H1 (cell line): ENCODE results near the gene TPBGL. TPM values are rescaled to one million over a fixed set of nuclear protein-coding genes. Genes with fewer than 3 reads are reported as not detected.

Source experiments
- CTCF ChIA-PET: fragments of 300-600 bp; sonication (Branson Sonifier 250); formaldehyde crosslinking; loops from one replicate; lab custom pipeline; 2021; ENCODE audit not compliant: partially characterized antibody; lab: Charles Lee
- POLR2A ChIA-PET: fragments of 300-600 bp; sonication (Branson Sonifier 250); formaldehyde crosslinking; loops from one replicate; lab custom pipeline; 2021; ENCODE audit warnings: inconsistent platforms; ENCODE audit not compliant: partially characterized antibody; lab: Charles Lee
- DNase-seq, 2 experiments: peaks; one replicate each; pipeline versions ENCODE4 v3.0.0 to v3.0.0-alpha.2; 2010 to 2022; ENCODE audit warnings: low spot score in 2 of 2, low read depth in 1 of 2, mixed read lengths in 1 of 2
- FAIRE-seq: peaks from 2 replicates; lab custom pipeline; 2011; peaks lifted over from hg19 to GRCh38; lab: Jason Lieb, UNC
- H2AFZ ChIP-seq: 2 replicates; pipeline ENCODE4 v1.8.1; 2012; ENCODE audit warnings: low read length, inconsistent platforms
- H2AK5ac ChIP-seq: 2 replicates; pipeline ENCODE4 v1.6.1; 2013; ENCODE audit warnings: low read depth, low read length
- H2BK120ac ChIP-seq: replicated peaks from 2 replicates; pipeline ENCODE3; 2013; ENCODE audit warnings: low read depth, low read length, inconsistent platforms
- H2BK12ac ChIP-seq: 2 replicates; pipeline ENCODE4 v1.6.1; 2013; ENCODE audit warnings: low read depth, low read length
- H2BK15ac ChIP-seq: 2 replicates; pipeline ENCODE4 v1.6.1; 2013; ENCODE audit warnings: low read length
- H2BK20ac ChIP-seq: 2 replicates; pipeline ENCODE4 v1.6.1; 2013; ENCODE audit warnings: low read length
- H2BK5ac ChIP-seq: 2 replicates; pipeline ENCODE4 v1.6.1; 2013; ENCODE audit warnings: low read depth, low read length
- H3K14ac ChIP-seq: 2 replicates; pipeline ENCODE4 v1.6.1; 2013; ENCODE audit warnings: inconsistent platforms; ENCODE audit not compliant: insufficient read length
- H3K18ac ChIP-seq: 2 replicates; pipeline ENCODE4 v1.6.1; 2013; ENCODE audit warnings: low read length; ENCODE audit errors: extremely low read depth
- H3K23ac ChIP-seq: 2 replicates; pipeline ENCODE4 v1.6.1; 2013; ENCODE audit warnings: inconsistent platforms; ENCODE audit not compliant: insufficient read length
- H3K23me2 ChIP-seq: 2 replicates; pipeline ENCODE4 v1.6.1; 2013; ENCODE audit warnings: low read depth, low read length
- H3K27ac ChIP-seq: 2 replicates; pipeline ENCODE4 v1.6.1; 2011; ENCODE audit warnings: low read depth, low read length, inconsistent platforms
- H3K27me3 ChIP-seq, 4 experiments: replicated peaks in 1 of 4; 1 replicate in 1 of 4; 2 replicates in 3 of 4; pipeline versions ENCODE4 v1.6.1 to v1.8.1; 2011 to 2013; ENCODE audit warnings: low read length in 3 of 4, mild to moderate bottlenecking in 3 of 4, inconsistent platforms in 2 of 4, mixed read lengths in 2 of 4, moderate library complexity in 1 of 4; ENCODE audit not compliant: control insufficient read depth in 3 of 4, insufficient read depth in 3 of 4; ENCODE audit errors: extremely low read depth in 1 of 4
- H3K36me3 ChIP-seq, 4 experiments: 2 replicates each; pipeline versions ENCODE4 v1.6.1 to v1.8.1; 2011 to 2013; ENCODE audit warnings: mild to moderate bottlenecking in 4 of 4, low read length in 3 of 4, moderate library complexity in 2 of 4, control low read depth in 1 of 4, inconsistent platforms in 1 of 4; ENCODE audit not compliant: insufficient read depth in 4 of 4, control insufficient read depth in 2 of 4
- H3K4ac ChIP-seq: replicated peaks from 2 replicates; pipeline ENCODE3; 2013; ENCODE audit warnings: low read length, low read depth, mixed read lengths, inconsistent platforms; ENCODE audit not compliant: insufficient read length
- H3K4me1 ChIP-seq, 4 experiments: replicated peaks in 1 of 4; 1 replicate in 1 of 4; 2 replicates in 3 of 4; pipeline versions ENCODE4 v1.6.1 to v1.8.1; 2011 to 2013; ENCODE audit warnings: low read length in 3 of 4, inconsistent platforms in 2 of 4, mixed read lengths in 1 of 4; ENCODE audit not compliant: insufficient read depth in 4 of 4, control insufficient read depth in 3 of 4
- H3K4me2 ChIP-seq, 2 experiments: 2 replicates each; pipeline versions ENCODE4 v1.6.1 to v1.8.1; 2011 to 2013; ENCODE audit warnings: low read depth in 2 of 2, low read length in 2 of 2, control low read depth in 1 of 2, inconsistent platforms in 1 of 2, mild to moderate bottlenecking in 1 of 2; ENCODE audit not compliant: insufficient read depth in 1 of 2
- H3K4me3 ChIP-seq, 4 experiments: fragments of 200-600, 300-600 bp in 1 of 4; sonication (generic), shearing (Covaris generic), sonication (Bioruptor Twin) in 1 of 4; 2 replicates each; pipeline versions ENCODE4 v1.5.1 to v1.8.1; 2011 to 2016; ENCODE audit warnings: low read length in 4 of 4, low read depth in 3 of 4, control low read depth in 2 of 4, inconsistent platforms in 2 of 4, mild to moderate bottlenecking in 2 of 4, mixed read lengths in 1 of 4, moderate library complexity in 1 of 4; ENCODE audit not compliant: insufficient read depth in 2 of 4; ENCODE audit errors: extremely low read depth in 1 of 4
- H3K56ac ChIP-seq: replicated peaks from 2 replicates; pipeline ENCODE3; 2013; ENCODE audit warnings: low read depth, mild to moderate bottlenecking, mixed read lengths, low read length, inconsistent platforms; ENCODE audit not compliant: insufficient read length
- H3K79me1 ChIP-seq: 2 replicates; pipeline ENCODE4 v1.6.1; 2013; ENCODE audit warnings: low read depth, low read length, control low read depth
- H3K79me2 ChIP-seq, 2 experiments: 2 replicates each; pipeline versions ENCODE4 v1.6.1 to v1.8.1; 2012 to 2013; ENCODE audit warnings: low read length in 2 of 2, mild to moderate bottlenecking in 2 of 2, inconsistent platforms in 1 of 2; ENCODE audit not compliant: insufficient read depth in 2 of 2, control insufficient read depth in 1 of 2
- H3K9ac ChIP-seq, 4 experiments: replicated peaks in 1 of 4; 1 replicate in 1 of 4; 2 replicates in 3 of 4; pipeline versions ENCODE4 v1.6.1 to v1.8.1; 2011 to 2013; ENCODE audit warnings: low read depth in 3 of 4, low read length in 3 of 4, control low read depth in 2 of 4, mild to moderate bottlenecking in 2 of 4, moderate library complexity in 2 of 4, inconsistent platforms in 1 of 4; ENCODE audit errors: extremely low read depth in 1 of 4
- H3K9me3 ChIP-seq, 2 experiments: 2 replicates each; pipeline versions ENCODE4 v1.6.1 to v1.8.1; 2012 to 2013; ENCODE audit warnings: mild to moderate bottlenecking in 2 of 2, moderate library complexity in 2 of 2, control low read depth in 1 of 2, inconsistent platforms in 1 of 2, low read depth in 1 of 2, low read length in 1 of 2, mixed read lengths in 1 of 2; ENCODE audit not compliant: insufficient read depth in 2 of 2
- H4K20me1 ChIP-seq, 2 experiments: replicated peaks in 1 of 2; 2 replicates each; pipeline versions ENCODE3 to v1.8.1; 2011 to 2013; ENCODE audit warnings: inconsistent platforms in 2 of 2, low read length in 2 of 2, mild to moderate bottlenecking in 1 of 2; ENCODE audit not compliant: insufficient read depth in 2 of 2, control insufficient read depth in 1 of 2
- H4K5ac ChIP-seq: 2 replicates; pipeline ENCODE4 v1.6.1; 2013; ENCODE audit warnings: low read length, low read depth, mixed read lengths, inconsistent platforms; ENCODE audit not compliant: insufficient read length
- H4K8ac ChIP-seq: 2 replicates; pipeline ENCODE4 v1.8.0; 2013; ENCODE audit warnings: mild to moderate bottlenecking, moderate library complexity, low read length, inconsistent platforms; ENCODE audit not compliant: insufficient read depth; ENCODE audit errors: extremely low read depth
- H4K91ac ChIP-seq: replicated peaks from 2 replicates; pipeline ENCODE3; 2013; ENCODE audit warnings: low read length, mixed read lengths, inconsistent platforms; ENCODE audit not compliant: insufficient read length
- ATF2 ChIP-seq: IDR thresholded peaks from 2 replicates; pipeline ENCODE4 v1.6.1; 2012; ENCODE audit warnings: low read length, inconsistent platforms
- CBX5 ChIP-seq: fragments of 300-800, 300-1000 bp; sonication (generic); IDR thresholded peaks from 2 replicates; pipeline ENCODE4 v1.7.1; 2016; ENCODE audit warnings: antibody characterized with exemption, low read length, low read depth
- CREB1 ChIP-seq: IDR thresholded peaks from 2 replicates; pipeline ENCODE4 v1.6.1; 2012; ENCODE audit warnings: inconsistent platforms
- NANOG ChIP-seq: IDR thresholded peaks from 2 replicates; pipeline ENCODE4 v1.6.1; 2011; ENCODE audit warnings: low read length, low read depth, mild to moderate bottlenecking, inconsistent platforms; ENCODE audit not compliant: insufficient read depth, poor library complexity, severe bottlenecking
- POLR2A ChIP-seq, 2 experiments: IDR thresholded peaks; 1 replicate in 1 of 2; 2 replicates in 1 of 2; pipeline ENCODE4 v1.6.1; 2011; ENCODE audit warnings: low read depth in 2 of 2, low read length in 2 of 2, mild to moderate bottlenecking in 2 of 2; ENCODE audit errors: control extremely low read depth in 1 of 2
- POU5F1 ChIP-seq: IDR thresholded peaks from 2 replicates; pipeline ENCODE4 v1.6.1; 2011; ENCODE audit warnings: low read depth, mild to moderate bottlenecking, low read length, moderate library complexity
- SIRT6 ChIP-seq: IDR thresholded peaks from one replicate; pipeline ENCODE4 v1.7.1; 2012; ENCODE audit warnings: low read length, inconsistent platforms
- SP2 ChIP-seq: IDR thresholded peaks from 2 replicates; pipeline ENCODE4 v1.6.1; 2012; ENCODE audit warnings: mild to moderate bottlenecking, low read length, inconsistent platforms
- SUZ12 ChIP-seq: fragments of 200-600 bp; sonication (generic); IDR thresholded peaks from 2 replicates; pipeline ENCODE4 v1.6.1; 2012; ENCODE audit warnings: mild to moderate bottlenecking, inconsistent platforms, low read length, moderate library complexity, mixed read lengths
- polyA plus RNA-seq, 7 experiments: library from polyadenylated mRNA; depleted of rRNA in 3 of 7; stranded (reverse) in 5 of 7; unstranded in 2 of 7; fragments of >200 nt in 5 of 7; fragments of 200-250 nt in 2 of 7; gene quantifications; 1 replicate in 5 of 7; 2 replicates in 1 of 7; 4 replicates in 1 of 7; pipeline versions ENCODE4 v1.2.1 to v1.2.3, GENCODE V29; 2011 to 2013; ENCODE audit warnings: missing spikeins in 2 of 7, mixed read lengths in 2 of 7
- total RNA-seq: library from RNA; stranded (reverse); fragmentation: NEBNext Ultra II Directional; extraction: Animal tissue kit (Norgen Biotek cat#: 25700); gene quantifications from 2 replicates; pipeline ENCODE4 v1.2.1, GENCODE V29; 2021

Gene TPBGL
- total and polyA plus RNA-seq, 2 of the 8 experiments (the other 6 are each of a cell fraction or from before 2014, with no cell fraction given) = 0.26 to 0.37 TPM

GRCh38 chr11:75264356-75264755, 23.8 kb downstream of the TPBGL start:
- POLR2A ChIA-PET = interaction anchor here (1.8 kb wide), 1 partner anchor 136 kb away, joined by 4 read pairs; no protein-coding TSS in a partner anchor
- CTCF ChIA-PET = interaction anchor here (1.0 to 7.4 kb wide), 4 partner anchors 14 to 117 kb away, joined by 3 to 45 read pairs (median 4); no protein-coding TSS in a partner anchor

More at GRCh38 chr11:75264356-75264755, 23.8 kb downstream of the TPBGL start:
- Histone ChIP-seq H2AFZ (no peak overlapping the region), H3K4me3 (no peak overlapping the region), H3K27ac (no peak overlapping the region), H3K27me3 (no peaks in the 10 kb centered on the region), H3K14ac (no peak overlapping the region), H2BK5ac (no peak overlapping the region), H3K23ac (no peak overlapping the region), H3K4me2 (no peak overlapping the region), H3K79me2 (no peaks in the 10 kb centered on the region), H2BK12ac (no peak overlapping the region), H3K36me3 (no peaks in the 10 kb centered on the region), H3K9ac (no peak overlapping the region), H2AK5ac (no peak overlapping the region), H4K20me1 (no peaks in the 10 kb centered on the region), H4K91ac (no peak overlapping the region), H4K5ac (no peak overlapping the region), H3K9me3 (no peaks in the 10 kb centered on the region), H2BK20ac (no peak overlapping the region), H3K23me2 (no peaks in the 10 kb centered on the region), H3K4me1 (peaks cover 0 to 4% (median under 1%) of the 10 kb centered on the region in 4 experiments; a peak in 1 of 7 replicates), H2BK120ac (no peak overlapping the region), H3K18ac (no peak overlapping the region), H3K79me1 (no peaks in the 10 kb centered on the region), H3K4ac (no peak overlapping the region), H4K8ac (no peak overlapping the region), H3K56ac (no peak overlapping the region), H2BK15ac (no peak overlapping the region)
- no peak for DNase-seq
- TF ChIP-seq ATF2 (no peak), POLR2A (IDR thresholded peaks at IDR 0.05; ENCODE audit: control extremely low read depth in 1 of 2, low read depth in 2 of 2, low read length in 2 of 2) (no peak), SP2 (no peak), CBX5 (no peak), SUZ12 (no peak), POU5F1 (no peak), CREB1 (no peak), NANOG (no peak), SIRT6 (no peak)
- FAIRE-seq = no peak
